OCI-LY7 (cell line): ENCODE measurements around the gene SLC22A6.

Source experiments
- CTCF ChIP-seq: fragments of 200-600 bp; sonication (generic); conservative IDR thresholded peaks from 2 replicates; pipeline ENCODE4 v1.5.1; 2014; ENCODE audit warnings: mild to moderate bottlenecking, antibody characterized with exemption, low read length, moderate library complexity, mixed read lengths
- EZH2phosphoT487 ChIP-seq: fragments of 200-600 bp; sonication (generic); IDR thresholded peaks from 2 replicates; pipeline ENCODE4 v1.6.1; 2018; ENCODE audit warnings: low read depth, borderline replicate concordance, mild to moderate bottlenecking, mixed run types, antibody characterized with exemption, low read length, moderate library complexity, mixed read lengths

- TF ChIP-seq CTCF: no peak
- no peak for TF ChIP-seq EZH2phosphoT487
Measured at GRCh38 chr11:62958547-62959421, 26.0 kb downstream of the SLC22A6 start.
